ENCODE measurements around the gene NAA60. TPM values are rescaled to one million over a fixed set of nuclear protein-coding genes. Genes with fewer than 3 reads are reported as not detected.

NAA60 gene
- 16.0 and 22.2 TPM in 2 replicates for total RNA-seq
- 66.6 TPM for polyA plus RNA-seq (2012)

- peak; percentile 94 for DNase-seq (ENCODE audit: low read depth)
These were observed at the start of gene NAA60, which contains the start of gene ZNF597 for GRCh38 chr16:3443108-3444031. Gene NAA60 (plus strand): TSS chr16:3443680. CDS start chr16:3476228, 32,548 bp downstream. Gene ZNF597 (minus strand): TSS chr16:3443504. CDS start chr16:3443153, 351 bp downstream.

GRCh38 chr16:3400446-3400778 is 43.1 kb upstream of the NAA60 start:
- DNase-seq (ENCODE audit: low read depth) = no peak

GRCh38 chr16:3400779-3401688 is 42.4 kb upstream of the NAA60 start, which contains the start of the genes ZNF174 and ZSCAN32:
Gene ZNF174 (plus strand): TSS chr16:3401215. CDS start chr16:3402005, 790 bp downstream.
Gene ZSCAN32 (minus strand): TSS chr16:3401004. CDS start chr16:3397557, 3,447 bp downstream.
- peak; percentile 99 for DNase-seq (ENCODE audit: low read depth)

- DNase-seq (ENCODE audit: low read depth) = peak; percentile 12
These were observed 41.6 kb upstream of the NAA60 start for GRCh38 chr16:3401719-3402397.

GRCh38 chr16:3408561-3409197 is 34.8 kb upstream of the NAA60 start:
- DNase-seq (ENCODE audit: low read depth) = no peak

- DNase-seq (ENCODE audit: low read depth) = peak; percentile 30
These were observed 29.6 kb upstream of the NAA60 start for GRCh38 chr16:3413730-3414379.

- no peak for DNase-seq (ENCODE audit: low read depth)
These were observed 11.7 kb upstream of the NAA60 start for GRCh38 chr16:3431779-3432219.

GRCh38 chr16:3434373-3434772 is 9.1 kb upstream of the NAA60 start:
- no peak for DNase-seq (ENCODE audit: low read depth)

GRCh38 chr16:3439637-3440036 is 3.8 kb upstream of the NAA60 start:
- DNase-seq (ENCODE audit: low read depth) = no peak

- peak; percentile 76 for DNase-seq (ENCODE audit: low read depth)
These were observed 530 bp downstream of the NAA60 start for GRCh38 chr16:3444032-3444388.

- DNase-seq (ENCODE audit: low read depth) = peak; percentile 28
These were observed 10.6 kb downstream of the NAA60 start for GRCh38 chr16:3454093-3454492.

GRCh38 chr16:3454631-3455147 is 11.2 kb downstream of the NAA60 start:
- no peak for DNase-seq (ENCODE audit: low read depth)

- DNase-seq (ENCODE audit: low read depth) = peak; percentile 96
These were observed 14.2 kb downstream of the NAA60 start for GRCh38 chr16:3457434-3458252.

- DNase-seq (ENCODE audit: low read depth) = peak; percentile 35
These were observed 14.9 kb downstream of the NAA60 start for GRCh38 chr16:3458278-3458851.

- DNase-seq (ENCODE audit: low read depth) = peak; percentile 24
These were observed 15.4 kb downstream of the NAA60 start for GRCh38 chr16:3458852-3459361.

- DNase-seq (ENCODE audit: low read depth) = peak; percentile 70
These were observed 16.1 kb downstream of the NAA60 start for GRCh38 chr16:3459401-3460090.

GRCh38 chr16:3460121-3460520 is 16.6 kb downstream of the NAA60 start:
- no peak for DNase-seq (ENCODE audit: low read depth)

- DNase-seq (ENCODE audit: low read depth) = no peak
These were observed 17.1 kb downstream of the NAA60 start for GRCh38 chr16:3460585-3460984.

Measured in myocyte (in vitro differentiated cells).